Activated T-cell treated with anti-CD3 and anti-CD28 coated beads for 1 hour (primary cell): Measurements from ENCODE around the gene RHAG.
"Not testable (repeated sequence)": the region's sequence is repeated elsewhere in the genome, so short reads cannot be mapped to it uniquely, and the experiment has no call there.

ENCODE experiments used
- DNase-seq: peaks from one replicate; pipeline ENCODE4 v3.0.0-alpha.2; 2020; ENCODE audit warnings: low read depth

Gene RHAG

DNA sequence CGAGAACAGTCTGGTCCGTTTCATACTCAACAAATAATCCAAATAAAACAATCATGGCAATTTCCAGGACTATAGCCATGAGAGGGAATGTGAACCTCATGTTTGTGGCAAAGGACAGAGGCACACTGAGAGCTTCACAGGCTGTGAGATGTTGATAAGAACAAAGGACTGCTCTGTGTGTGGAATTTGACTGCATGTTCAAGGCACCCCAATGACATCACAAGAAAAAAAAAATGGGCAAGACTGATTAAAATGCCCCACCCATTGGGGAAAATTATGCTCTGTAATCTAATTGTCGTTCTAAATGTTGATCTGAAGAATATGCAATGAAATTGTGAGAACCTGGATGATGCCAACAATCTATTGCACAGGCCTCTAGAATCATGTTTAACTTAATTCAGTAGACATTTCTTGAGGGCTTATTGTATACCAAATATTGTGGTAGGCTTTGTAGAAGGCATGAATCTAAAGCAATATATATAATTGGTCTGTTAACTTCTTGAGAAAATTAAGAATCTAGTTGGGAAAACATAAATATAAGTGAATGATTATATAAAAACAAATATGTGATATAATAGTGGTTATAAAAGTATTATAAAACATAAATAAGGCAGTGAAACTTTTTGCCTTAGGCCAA lies at the start of gene RHAG:
Gene RHAG, minus strand, starts transcription at position 127 of the 637 bp plus-strand sequence. Its CDS starts 27 bp downstream, at position 100.
- DNase-seq: no peak

DNA sequence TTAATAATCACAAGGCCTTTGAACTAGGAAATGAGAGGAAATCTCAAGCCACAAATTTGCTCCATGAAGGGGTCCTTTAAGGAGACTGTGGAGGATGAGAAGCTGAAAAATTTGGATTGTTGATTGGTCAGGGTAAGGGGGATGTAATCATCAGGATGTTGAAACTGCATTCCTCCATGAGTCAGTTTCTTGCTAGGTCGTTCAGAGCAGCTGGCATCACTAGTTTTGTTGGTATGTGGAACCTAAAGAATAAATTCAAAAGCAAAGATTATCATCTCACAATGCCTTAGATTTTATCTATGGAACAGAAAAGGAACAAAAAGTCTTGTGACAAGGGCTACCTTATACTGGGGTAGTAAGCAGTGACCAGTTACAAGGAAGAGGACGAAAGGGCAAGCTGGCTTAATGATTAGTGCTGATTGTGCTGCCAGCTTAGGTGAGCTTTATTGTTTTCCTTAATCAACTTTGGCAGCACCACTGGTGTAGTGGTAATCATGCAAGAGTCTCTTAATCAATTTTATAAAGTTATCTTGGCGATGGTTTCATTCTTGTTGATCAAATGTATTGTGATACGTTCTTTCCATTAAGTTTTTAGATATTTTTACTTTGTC lies 40.1 kb upstream of the RHAG start:
- no peak for DNase-seq

DNA sequence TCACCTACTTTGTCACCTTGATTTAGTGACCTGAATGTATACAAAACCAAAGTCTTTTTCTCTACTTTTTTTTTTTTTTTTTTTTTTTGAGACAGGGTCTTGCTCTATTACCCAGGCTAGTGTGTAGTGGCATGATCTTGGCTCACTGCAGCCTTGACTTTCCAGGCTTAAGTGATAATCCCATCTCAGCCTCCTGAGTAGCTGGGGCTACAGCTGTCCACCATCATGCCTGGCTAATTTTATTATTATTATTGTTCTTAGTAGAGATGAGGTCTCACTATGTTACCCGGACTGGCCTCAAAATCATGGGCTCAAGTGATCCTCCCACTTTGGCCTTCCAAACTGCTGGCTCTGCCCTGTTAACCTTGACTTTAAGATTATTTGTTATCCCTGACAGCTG lies 39.2 kb upstream of the RHAG start:
- no peak for DNase-seq

DNA sequence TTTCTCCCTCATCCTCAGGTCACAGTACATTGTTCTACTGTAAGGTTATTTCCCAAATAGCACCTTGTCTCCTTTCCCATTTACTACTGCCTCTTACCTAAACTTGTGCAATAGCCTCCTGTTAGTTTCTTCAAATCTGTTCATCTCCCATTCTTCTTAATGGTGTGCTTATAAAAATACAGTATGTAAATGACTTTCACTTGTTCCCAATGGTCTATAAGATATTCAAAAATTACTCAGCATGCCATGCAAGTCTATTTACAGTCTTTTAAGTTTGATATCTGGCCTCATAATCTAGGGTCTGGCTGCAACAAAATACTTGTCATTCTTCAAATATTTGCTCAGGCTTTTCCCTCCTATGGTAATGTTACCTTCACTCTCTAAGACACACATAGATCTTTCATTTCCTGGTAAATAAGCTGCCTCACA lies 31.5 kb upstream of the RHAG start:
- no peak for DNase-seq

DNA sequence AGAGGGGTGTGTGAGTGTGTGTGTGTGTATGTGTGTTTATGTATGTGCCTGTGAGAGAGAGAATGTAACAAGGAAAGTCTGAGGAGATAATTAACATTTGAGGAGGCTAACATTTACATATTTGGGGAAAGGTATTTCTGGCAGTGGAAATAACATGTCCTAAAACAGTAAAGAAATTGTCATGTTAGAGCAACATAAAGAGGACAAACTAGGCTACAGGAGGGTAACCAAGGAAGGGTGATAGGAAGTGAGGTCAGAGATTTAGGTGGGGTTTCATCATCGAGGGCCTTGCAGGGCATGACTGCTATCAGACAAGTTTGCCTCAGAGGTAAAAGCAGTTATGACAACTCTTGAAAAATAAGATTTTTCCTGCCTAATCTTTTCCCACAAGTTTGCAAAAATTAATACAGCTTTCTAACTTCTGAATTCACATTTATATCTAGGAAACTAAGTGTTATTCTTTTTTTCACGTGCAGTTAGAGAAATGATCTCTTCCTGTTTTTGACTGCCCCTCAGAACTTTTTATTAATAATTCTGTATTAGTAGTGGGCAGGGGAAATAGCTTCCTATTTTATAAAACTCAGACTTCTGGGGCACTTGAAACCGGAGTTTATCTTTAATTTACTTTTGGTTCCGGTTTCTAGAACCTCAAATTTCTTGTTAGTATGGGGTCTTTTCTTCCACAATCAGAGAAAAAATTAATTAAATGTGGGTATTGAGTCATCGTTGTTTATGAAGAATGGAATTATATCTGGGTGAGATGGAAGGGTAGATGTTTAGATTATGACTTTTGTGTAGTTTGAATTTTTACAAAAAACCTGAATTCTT lies 30.5 kb upstream of the RHAG start:
- DNase-seq: no peak

DNA sequence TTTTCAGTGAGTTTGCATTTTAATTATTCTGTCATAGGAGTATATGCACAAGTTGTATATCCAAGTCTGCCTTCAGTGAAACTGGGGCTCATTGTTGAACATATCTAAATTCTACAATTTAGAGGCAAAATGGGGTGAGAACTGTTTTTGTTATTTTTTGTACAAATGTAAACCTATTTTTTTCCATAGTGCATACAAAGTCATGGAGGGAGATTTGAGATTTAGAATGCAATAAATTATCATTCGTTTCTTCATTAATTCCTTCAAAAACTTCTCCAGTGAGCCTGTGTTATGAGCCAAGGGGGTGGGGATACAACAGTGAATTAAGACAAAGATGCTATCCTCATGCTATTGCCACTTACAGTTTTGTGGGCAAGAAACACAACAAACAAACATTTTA lies 29.8 kb upstream of the RHAG start:
- DNase-seq: no peak

DNA sequence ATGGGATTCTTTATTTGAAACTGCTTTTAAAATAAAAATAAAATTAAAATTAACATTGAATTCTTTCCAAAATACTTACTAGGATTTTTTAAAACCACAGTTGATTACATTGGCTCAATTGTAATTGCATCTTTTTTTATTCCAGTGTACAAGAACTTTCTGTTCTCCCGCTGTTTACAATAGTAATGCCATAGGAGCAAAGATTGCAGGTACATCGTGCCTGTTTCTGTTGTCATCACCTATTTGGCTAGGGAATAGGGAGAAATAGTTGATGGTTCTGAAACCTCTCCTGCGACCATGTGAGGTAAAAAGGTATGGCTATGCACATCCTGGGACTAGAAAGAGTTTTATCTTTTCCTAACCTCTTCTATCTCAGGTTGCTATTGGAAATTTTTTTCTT lies 28.2 kb upstream of the RHAG start:
- DNase-seq: no peak

DNA sequence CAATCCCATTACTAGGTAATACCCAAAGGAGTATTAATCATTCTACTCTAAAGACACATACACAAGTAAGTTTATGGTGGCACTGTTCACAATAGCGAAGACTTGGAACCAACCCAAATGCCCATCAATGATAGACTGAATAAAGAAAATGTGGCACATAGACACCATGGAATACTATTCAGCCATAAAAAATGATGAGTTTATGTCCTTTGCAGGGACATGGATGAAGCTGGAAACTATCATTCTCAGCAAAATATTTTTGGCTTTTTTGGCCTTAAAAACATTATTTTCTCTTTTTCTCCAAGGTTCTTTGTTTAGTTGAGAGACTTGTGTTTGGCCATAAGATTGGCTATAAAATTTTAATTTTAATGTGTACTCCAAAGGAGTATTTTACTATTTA lies 27.4 kb upstream of the RHAG start:
- DNase-seq: not testable (repeated sequence)

DNA sequence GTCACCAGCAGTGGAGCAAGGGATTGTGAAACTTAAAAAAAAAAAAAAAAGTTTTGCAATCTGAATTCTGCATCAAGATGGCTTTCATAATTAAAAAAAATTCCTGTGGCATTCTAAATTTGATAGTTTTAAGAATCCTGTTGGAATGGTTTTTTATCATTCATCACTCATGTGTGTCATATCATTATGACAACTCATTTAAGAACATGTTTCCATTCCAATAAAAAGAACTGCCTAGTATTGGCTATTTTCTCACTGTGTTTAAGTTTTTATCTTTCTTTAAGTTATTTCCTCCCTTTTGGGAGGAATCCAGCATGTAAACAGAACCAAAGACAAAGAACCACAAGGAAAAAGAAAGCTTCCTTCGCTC lies 26.2 kb upstream of the RHAG start:
- no peak for DNase-seq

DNA sequence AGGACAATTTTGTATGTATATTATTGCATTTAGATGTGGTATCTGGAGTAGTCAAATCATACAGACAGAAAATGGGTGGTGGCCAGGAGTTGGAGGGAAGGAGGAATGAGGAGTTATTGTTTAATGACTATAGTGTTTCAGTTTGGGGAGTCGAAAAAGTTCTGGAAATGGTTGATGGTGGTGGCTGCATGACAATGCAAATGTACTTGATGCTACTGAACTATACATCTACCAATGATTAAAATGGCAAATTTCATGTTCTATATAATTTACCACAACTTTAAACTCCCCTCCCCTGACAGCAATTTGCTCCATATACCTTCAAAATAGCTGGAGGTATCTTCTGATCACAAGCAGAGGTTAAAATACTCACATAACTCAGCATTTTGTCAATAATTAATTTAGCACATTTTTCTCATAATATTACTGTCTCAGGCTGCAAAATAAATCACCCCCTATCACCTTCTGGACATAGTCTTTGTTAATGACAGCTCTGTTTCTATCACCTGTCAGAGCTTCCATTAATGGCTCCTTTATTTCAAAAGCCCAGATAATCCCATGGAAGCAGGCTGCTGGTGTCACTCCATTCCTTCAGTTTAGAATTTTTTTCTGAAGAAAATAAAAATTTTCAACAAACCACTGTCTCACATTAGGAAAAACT lies 25.7 kb upstream of the RHAG start:
- DNase-seq: no peak

DNA sequence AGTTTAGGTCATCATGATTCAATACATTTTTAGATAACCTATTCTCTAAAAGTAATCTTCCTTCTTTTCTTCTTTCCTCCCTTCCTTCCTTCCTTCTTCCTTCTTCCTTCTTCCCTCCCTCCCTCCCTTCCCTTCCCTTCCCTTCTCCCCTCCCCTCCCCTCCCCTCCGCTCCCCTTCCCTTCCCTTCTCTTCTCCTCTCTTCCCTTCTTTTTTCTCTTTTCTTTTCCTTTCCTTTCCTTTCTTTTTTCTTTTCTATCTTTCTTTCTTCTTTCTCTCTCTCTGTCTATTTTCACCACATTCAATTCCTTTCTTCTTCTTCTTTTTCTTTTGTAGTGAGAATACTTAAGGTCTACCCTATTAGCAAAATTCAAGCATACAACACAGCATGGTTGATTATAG lies 17.3 kb upstream of the RHAG start:
- DNase-seq: no peak

DNA sequence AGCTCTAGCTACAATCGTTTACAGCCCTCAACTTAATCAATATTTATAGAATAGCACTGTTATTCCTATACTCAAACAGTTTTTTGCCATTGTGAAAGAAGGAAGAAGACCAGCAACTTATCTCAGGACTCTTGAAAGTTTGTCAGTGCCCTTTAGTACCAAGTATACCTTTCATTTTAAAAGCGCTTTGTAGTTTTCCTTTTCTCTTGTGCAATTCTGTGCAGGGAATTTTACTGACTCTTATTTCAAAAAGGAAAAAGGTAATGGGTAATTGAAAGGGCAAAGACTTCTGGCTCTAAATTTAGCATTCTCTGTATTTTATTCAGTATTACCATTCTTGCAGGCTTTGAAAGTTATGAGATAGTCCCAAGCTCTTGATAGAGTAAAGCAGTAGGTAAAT lies 16.8 kb upstream of the RHAG start:
- DNase-seq: no peak

DNA sequence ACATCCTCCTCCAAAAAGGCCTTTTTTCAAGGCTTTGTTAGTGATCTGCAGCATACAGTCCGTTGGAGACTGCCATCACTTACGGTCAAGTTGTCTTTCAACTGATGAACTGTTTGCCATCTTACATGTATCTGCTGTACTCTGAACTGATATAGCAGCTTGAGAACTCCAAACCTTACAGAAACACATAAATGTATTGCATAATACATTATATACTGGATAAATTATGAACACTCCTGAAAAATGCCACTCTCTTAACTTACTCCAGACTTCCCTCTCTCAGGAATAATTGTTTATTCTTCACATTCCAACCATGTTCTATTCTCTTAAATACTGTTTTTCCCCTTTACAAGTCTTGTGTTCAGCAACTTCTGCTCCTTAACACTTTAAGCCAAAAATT lies 14.6 kb upstream of the RHAG start:
- no peak for DNase-seq

DNA sequence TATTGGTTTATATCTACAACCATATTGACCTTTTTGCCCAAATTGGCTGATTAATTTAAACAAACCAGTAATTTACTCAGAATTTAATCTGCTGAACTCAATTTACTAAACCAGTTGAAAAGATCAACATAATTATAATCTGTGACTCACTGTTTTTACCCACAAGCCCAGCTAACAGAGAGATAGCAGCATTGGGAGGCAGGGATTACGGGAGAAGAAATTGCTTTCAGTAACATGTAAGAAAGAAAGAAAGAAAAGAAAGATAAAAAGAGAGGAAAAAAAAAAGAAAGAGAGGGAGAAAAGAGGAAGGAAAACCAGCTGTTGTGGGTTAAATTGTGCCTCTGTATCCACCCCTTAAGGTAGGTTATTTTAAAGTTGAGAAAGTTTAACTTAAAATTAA lies 13.3 kb upstream of the RHAG start:
- no peak for DNase-seq

DNA sequence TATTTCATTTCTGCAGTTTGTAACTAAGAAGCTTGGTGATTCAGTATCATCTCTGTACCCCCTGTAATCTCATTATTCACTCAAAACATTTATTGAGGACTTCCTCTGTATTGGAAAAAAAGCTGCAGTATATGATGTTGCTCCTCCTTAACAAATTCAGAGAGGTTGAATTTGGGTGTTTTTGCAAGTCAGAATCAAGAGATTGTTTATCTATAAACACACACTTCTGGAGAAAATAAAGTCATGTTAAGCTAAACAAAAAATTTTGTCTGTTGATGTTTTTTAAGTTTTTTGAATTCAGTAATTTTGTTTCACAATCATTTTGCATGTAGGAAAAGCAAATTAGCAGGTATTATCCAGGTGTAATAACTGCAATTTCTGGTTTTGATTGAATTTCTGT lies 11.4 kb upstream of the RHAG start:
- DNase-seq: no peak

DNA sequence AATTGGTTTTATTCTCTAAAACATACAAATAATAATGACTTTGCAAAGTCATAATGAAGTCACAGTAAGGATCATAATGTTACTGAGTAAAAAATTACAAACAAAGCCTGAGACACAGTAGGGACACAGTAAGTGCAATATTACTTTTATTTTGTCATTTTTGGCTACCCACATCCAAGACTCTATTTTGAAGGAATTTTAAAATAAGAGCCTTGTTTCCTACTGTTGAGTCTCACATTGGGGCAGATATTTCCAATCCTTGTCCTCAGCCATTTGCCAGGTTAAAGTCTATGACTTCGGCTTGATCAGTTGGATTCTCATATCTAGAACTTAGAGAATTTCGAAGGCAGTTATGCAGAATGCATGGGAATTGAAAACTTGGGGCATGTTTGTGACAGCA lies 10.8 kb upstream of the RHAG start:
- DNase-seq: no peak

DNA sequence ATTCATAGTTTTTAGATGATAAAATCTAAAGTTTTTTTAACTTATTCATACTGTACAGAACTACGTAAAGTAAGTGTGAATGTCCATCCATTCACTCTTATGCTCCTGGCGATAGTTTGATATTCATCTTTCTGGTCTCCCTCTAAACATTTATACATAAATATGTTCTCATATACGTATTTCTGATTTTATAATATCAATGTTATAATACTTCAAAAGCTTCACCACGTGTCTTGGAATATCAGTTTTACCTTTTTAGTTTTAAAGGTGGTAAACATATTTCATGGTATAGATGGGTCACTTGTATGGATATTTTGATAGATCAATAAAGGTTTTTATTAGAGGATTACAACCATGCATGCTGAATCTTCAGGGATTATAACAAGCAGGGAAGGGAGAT lies 10.3 kb upstream of the RHAG start:
- no peak for DNase-seq

DNA sequence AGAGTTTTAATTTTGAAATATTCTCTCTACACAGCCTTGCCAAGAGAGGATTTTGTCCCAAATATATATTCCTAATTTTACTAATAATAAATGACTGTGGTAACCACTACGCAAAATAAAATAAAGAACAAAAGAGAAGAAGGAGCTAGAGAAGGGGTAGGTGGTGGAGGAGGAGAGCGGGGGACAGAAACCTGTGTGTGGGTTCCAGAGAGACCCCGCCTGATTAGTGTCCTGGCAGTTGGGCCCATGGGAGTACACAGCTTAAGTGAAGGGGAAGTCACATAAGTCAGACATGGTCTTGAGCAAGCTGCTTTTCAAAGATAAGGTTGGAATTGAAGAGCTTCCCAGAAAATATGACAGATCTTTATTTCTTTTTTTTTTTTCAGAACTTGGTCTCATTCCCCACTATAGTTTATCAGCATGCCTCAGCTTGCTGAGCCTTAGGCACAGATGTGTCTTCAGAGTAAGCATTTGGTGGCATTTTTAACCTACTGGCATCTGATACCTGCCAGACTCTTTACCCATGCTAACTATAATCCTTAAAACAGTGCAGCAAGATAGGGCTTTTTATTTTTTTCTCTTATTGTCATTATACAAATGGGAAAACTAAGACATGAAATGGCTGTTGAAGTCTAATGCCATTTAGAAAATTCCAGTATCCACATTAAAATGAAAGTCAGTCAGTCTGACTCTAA lies 9.6 kb upstream of the RHAG start:
- no peak for DNase-seq

DNA sequence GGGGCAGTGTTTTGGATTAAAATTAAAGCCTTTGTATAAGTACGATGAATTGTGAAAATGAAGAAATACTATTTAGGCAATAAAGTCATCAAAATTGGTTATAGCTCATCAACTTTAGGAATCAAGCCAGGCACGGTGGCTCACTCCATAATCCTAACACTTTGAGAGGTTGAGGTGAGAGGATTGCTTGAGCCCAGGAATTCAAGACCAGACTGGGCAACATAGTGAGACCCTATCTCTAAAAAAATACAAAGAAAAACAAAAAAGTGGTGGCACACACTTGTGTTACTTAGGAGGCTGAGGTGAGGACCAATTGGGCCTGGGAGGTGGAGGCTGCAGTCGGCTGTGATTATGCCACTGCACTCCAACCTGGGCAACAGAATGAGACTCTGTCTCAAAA lies 8.5 kb upstream of the RHAG start:
- DNase-seq: no peak

DNA sequence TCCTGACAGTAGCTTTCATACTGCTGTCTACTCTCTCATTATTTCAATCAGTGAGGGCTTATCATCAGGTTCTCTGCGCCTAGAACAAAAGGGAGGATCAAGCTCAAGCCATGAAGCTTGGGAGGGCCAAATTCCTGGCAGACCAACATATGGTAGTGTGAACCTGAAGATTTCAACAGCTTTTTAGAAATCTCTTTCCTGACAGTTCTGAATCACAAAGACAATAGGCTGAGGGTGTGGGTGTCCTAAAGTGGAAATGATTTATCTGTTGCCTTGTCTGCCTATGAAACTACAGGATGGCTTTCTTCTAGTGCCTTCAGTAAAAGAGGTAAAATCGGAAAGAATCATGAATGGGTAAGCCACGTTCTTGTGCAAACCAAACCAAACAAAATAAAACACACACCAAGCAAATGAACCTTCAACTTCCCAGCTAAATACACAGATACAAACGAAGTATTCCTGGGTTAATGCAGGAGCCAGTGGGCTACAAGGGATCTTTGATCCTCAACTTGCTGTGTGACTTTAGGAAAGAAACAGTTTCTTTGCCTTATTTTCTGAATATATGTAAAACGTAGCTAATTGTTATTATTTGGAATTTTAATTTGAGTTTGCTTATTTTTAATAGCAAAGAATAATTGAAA lies 2.7 kb upstream of the RHAG start:
- DNase-seq: no peak

DNA sequence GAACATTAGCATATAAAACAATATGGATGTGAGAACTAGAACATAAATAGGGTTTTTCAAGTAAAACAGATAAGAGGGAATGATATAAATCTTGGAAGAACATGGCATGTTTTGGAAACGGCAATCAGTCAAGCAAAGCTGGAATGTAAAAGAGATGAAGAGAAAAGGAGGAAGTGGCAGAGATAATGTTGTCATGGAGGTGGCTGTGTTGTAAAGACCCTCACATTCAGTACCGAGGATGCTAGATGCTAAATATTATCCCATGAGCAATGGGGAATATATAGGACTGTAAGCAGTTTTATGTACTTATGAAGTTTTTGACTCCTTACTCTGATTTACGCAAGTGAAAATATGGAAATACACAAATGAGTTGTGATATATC lies 702 bp upstream of the RHAG start:
- DNase-seq: no peak
